ENCODE results near the gene ETNK2.

Gene ETNK2

DNA sequence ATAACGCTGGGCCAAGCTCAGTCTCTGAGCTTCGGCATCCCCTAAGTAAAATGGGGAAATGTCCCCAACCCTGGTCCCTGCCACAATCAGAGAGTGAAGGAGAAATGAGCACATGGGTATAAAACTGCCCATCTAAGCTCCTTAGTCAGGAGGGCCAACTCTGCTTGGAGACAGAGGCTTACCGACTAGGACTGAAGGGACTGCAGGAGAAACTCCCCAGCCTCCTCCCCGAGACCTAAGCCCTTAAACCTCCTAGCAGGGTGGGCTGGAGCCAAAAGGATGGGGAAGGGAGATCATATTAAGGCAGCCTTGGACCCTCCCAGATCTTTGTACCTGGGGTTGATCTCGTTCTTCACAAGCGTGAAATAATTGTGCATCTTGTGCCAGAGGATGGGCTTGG is 5.5 kb downstream of the ETNK2 start:
- DNase-seq: no peak

- DNase-seq: no peak
Observed at GRCh38 chr1:204145033-204145504, 6.8 kb downstream of the ETNK2 start.

GRCh38 chr1:204143276-204144041 is 8.4 kb downstream of the ETNK2 start:
- DNase-seq: no peak

DNA sequence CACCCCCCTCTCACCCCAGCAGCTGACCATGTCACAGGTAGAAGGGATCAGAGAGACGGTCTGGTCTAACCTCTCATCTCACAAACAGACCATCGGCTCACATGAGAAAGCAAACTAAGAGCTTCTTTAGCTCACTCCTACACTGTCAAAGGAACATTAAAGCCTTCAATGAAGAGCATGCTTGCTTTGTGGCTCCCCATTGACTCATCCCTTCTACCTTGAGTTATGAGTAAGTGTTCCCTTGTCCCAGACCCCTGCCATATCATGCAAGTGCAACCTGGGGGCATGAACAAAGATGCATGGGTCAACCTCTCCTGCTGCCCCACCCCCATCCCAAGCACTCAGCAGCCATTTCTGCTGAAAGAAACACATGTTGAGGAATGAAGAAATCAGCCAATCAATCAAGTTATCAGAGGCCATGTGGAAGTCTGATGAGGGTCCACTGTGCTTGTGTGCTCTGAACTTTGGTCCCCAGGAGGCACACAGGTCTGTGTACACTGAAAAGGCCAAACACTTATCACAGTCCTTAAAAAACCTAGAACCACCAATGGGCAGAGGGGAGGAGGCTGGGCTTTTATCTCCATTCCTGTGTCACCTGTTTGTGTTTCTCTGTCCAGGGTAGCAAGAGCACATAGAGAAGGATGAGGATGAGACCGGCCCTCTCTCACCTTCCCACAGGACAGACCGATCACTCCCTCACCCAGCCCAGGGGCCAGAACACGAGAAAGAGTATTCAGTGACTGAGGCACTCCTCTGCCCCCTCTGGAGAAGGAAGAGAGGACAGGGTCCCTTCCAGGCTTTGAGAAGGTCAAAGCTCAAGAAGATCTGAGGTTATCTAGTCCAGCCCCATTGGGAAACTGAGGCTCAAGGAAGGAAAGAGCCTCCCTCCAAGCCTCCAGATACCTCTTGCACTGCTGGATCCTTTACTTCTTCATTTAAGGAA is 9.5 kb downstream of the ETNK2 start:
- DNase-seq: no peak

DNA sequence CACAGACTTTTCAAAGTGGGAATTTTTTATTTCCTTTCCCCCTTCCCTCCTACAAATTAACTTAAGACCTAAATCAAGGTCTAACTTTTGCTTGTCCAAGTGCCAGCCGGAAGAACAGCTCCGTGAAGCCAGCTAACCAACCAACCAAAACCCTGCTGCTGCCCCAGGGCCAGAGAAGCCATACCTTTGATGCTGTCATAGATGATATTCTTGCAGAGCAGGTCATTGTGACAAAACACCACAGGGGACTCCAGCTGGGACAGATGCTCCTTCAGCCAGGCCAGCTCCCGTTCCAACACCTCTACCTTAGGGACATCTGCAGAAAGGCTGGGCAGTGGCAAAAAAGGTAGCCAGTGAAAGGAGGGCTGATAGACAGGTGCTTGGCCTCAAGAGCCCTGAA is 10.7 kb downstream of the ETNK2 start:
- no peak for DNase-seq

DNA sequence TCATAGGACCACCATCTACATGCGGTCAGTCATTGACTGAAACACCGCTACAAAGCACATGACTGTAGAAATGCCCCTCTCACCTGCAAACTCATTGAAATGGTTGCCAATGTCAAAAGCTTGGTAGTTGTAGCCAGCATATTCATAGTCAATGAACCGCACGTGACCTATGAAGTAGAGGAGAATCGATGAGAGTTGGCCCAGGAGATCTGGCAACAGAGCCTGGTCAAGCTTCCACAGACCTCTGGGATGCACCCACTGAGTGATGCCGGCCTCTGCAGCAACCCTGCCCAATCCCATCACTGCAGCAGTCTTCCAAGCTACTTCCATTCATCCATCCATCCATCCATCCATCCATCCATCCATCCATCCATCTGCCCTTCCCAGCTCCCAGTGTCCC is 11.9 kb downstream of the ETNK2 start:
- DNase-seq: no peak

- DNase-seq: no peak
Observed at GRCh38 chr1:204139088-204139487, 12.8 kb downstream of the ETNK2 start.

DNA sequence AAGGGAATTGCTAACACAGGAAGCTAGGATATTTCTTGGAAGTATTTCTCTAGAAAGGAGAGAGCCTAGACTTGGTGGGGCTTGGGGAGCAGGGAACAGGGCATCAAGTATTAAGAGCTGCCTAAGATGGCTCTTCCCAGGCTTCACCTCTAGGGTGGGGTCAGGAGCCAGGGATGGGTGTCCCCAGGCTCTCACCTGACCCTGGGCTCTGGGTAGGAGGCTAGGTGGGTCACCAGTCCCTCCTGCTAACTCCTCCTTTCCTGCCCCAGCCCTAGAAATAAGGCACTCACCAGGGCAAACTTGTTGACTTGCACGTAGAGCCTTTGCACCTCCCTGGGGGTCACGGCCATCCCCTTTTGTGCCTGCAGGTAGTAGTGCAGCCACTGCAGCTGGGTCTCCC is 15.0 kb downstream of the ETNK2 start:
- no peak for DNase-seq

- no peak for DNase-seq
Observed at GRCh38 chr1:204134103-204134502, 17.7 kb downstream of the ETNK2 start.

GRCh38 chr1:204132718-204133117 is 19.1 kb downstream of the ETNK2 start:
- no peak for DNase-seq

DNA sequence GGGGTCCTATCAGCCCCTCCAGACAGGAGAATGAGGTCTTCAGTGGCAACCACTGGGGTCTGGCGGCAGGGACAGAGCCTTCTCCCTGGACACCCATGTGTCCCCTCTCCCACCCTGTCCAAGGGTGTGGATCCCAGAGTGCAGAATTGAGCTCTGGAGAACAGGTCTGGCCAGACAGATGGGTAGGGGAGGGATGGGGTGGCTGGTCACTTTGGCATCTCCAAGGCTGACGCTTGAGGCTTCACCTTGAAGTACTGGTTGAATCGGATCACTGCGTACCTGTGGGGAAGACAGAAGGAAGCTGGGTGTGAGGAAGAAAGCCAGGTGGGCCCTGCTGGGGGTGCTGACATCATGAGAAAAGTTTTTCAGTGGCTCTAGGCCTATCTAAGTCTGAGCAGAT is 19.9 kb downstream of the ETNK2 start:
- no peak for DNase-seq

DNA sequence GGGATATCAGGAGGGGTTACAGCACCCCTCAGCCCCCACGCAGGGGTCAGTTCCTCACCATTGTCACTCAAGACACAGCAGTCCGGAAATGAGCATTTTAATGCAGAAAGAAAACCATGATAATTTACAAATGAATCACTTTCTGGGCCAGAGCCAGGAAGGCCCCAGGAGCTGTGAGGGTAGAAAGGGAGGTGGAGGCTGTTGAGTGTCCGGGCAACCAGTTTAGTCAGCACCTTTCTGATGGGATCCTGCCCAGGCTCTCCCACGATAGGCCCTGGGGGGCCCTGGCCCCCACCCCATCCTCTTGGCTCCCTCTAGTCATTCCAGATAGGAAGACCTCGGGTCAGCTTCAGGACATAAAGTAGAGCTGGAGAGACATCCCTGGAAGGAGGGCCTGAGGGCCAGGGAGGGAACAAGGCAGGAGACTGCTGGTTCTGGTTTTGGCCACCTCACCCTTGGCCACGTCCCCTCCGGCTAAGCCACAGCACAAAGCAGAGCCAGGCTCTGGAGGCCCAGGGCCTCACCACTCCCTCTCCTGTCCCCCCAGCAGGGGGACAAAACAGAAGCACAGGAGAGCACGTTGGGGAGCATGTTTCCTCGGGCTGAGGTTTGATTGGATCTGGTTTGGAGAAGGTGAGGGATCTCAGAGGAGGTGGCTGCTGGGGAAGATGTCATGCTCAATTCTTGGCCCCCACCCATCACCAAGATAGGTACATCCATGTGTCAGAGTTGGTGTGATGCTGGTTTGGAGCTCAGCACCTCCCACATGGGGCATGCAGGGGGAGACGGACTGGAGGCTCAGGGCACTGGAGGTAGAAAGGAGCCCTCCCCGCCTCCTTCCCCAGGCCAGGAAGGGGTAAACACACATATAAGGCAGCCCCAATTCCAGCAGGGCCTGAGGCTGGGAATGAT is 20.6 kb downstream of the ETNK2 start:
- no peak for DNase-seq

DNA sequence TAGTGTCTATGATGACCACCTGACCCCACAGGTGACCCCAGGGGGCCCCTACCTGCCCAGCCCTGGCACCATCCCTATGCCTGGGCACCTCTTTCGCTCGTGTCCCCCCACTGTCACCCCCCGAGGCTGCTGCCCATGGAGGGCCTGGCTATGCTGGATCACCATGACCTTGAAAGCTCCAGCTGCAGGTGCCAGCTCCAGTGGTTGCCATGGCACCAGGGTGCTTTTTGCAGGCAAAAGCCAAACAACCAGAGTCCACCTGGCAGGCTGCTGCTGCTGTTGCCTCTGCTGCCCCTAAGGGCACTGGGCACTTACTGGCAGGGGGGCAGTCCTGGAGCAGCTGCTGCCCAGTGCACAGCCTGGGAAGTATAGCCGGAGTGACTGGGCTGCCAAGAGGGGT is 21.7 kb downstream of the ETNK2 start:
- peak; percentile 34 for DNase-seq

GRCh38 chr1:204128964-204129896 is 22.6 kb downstream of the ETNK2 start:
- peak; percentile 79 for DNase-seq

DNA sequence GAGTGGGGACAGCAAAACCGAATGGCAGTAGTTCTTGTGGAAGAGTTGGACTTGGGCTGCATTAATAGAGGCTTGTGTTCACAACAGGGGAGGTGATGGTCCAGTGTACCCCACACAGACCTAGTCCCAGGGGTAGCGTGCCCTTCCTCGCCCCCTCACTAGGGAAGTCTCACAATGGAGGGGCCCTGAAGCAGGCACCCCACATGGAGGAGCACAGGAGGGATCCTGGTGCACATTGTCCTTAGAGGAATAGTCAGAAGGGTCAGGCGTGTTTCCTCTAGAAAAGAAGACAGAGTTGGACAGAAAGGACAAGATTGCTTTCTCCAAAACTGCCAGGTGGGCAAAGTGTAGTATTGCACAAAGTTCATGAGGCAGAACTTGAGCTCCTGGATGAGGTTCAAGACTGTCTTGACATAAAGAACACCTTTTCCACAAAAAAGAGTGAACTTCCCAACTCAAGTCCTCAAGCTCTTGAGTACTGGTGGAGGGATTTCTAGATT is 23.3 kb downstream of the ETNK2 start:
- no peak for DNase-seq

GRCh38 chr1:204127597-204128242 is 24.1 kb downstream of the ETNK2 start:
- peak; percentile 51 for DNase-seq

- DNase-seq: no peak
Observed at GRCh38 chr1:204126956-204127355, 24.9 kb downstream of the ETNK2 start.

- no peak for DNase-seq
Observed at GRCh38 chr1:204126386-204126785, 25.5 kb downstream of the ETNK2 start.

- DNase-seq: no peak
Observed at GRCh38 chr1:204125759-204126351, 26.0 kb downstream of the ETNK2 start.

DNA sequence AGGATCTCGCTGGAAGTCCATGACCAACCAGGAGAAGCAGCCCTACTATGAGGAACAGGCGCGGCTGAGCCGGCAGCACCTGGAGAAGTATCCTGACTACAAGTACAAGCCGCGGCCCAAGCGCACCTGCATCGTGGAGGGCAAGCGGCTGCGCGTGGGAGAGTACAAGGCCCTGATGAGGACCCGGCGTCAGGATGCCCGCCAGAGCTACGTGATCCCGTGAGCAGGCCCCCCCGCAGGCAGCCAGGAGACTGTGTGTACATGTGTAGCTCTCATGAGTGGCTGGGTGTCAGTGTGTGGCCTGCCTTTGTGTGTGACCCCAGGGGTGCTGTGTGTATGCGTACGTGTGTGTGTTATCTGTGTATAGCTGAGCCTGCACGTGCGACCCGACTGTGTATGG is 27.2 kb downstream of the ETNK2 start:
- DNase-seq: no peak

DNA sequence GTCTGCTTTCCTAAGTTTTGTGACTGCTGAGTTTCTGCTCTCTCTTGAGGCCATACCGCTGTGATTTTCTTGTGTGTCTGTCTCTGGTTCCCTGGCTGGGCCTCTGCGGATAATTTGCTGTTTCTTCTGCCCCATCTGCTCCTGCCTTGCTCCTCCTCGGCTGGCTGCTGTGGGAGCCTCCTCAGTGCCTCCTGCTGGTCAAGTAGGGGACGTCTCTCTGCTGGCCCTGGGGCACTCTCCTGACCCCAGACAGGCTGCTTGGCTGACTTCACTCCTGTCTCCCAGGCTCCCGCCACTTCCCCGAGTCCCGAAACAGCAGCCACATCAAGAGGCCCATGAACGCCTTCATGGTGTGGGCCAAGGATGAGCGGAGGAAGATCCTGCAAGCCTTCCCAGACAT is 28.5 kb downstream of the ETNK2 start:
- no peak for DNase-seq

Measured in SHP77 treated with DMSO at 0.1 percent for 48 hours (cell line).